GOT3 (cell line): Measurements from ENCODE around the gene MUC6.

Experiments
- DNase-seq: peaks from one replicate; lab custom pipeline; 2025; ENCODE audit warnings: mixed read lengths; lab: John Stamatoyannopoulos, UW

MUC6 gene

DNA sequence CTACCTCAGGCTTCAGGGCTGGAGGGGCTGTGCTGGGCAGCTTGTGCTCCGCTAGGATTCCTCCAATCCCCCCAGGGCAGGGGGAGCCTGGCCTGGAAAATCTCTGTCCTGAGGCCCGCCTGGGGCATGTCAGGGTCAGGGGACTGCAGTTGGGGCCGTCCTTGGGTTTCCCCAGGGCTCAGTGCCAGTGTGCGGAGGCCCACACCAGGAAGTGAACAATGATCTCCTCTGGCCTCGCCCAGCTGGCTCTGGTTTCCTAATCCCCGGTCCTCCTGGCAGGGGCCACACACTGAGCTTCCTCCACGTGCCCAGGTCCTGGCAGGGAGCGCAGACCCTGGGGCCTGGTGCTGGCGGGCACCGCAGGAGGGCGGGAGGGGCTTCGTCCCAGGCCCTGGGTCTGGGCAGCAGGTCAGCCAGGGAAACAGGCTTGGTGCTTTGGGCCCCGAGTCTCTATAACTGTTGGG is 36.8 kb upstream of the MUC6 start:
- no peak for DNase-seq

DNA sequence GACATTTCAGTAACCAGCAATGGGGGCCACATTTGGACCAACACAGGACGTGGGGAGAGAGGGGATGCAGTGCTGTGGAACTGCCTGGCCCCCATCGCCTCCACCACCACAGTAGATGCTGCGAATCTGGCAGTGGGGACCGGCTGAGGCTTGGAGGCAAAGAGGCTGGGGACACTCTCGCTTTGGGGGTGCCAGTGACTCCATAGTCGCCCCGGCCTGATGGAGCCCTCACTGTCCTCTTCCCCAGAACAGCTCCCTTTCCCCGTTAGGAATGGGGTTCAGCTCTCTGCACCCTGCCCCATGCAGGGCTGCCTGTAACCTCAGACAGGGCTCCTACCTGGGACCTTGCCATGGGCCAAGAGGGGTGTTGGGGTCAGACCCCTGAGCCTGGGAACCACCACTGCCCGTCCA is 36.3 kb upstream of the MUC6 start:
- DNase-seq = no peak

DNA sequence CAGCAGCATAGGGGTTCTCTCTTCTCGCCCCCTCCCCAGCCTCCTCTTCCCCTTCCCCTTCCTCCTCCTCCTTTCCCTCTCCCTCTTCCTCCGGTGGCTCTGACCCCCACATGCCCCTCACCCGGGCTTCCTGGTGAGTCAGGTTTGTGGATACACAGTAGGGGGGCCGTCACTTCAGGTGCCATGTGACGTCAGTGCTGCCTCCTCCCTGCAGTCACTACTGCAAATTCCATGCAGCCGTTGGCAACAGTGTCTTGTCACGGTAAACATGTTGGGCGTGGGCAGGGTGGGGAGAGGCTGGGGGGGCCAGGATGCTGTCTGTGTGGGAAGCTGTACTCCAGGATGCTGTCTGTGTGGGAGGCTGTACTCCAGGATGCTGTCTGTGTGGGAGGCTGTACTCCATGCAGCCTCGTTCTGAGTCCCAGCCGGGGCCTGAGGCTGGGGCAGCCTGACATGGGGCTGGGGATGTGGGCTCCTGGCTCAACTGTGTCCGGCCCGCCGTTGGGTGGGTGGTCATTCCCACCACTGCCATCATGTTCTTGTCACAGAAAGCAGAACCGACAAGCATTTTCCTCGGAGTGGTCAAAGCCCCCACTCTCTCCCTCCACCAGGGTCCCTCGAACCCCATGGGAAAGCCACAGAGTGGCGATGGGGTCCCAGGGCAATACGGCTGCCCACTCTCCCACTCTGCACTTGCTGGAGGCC is 35.8 kb upstream of the MUC6 start:
- DNase-seq = no peak

DNA sequence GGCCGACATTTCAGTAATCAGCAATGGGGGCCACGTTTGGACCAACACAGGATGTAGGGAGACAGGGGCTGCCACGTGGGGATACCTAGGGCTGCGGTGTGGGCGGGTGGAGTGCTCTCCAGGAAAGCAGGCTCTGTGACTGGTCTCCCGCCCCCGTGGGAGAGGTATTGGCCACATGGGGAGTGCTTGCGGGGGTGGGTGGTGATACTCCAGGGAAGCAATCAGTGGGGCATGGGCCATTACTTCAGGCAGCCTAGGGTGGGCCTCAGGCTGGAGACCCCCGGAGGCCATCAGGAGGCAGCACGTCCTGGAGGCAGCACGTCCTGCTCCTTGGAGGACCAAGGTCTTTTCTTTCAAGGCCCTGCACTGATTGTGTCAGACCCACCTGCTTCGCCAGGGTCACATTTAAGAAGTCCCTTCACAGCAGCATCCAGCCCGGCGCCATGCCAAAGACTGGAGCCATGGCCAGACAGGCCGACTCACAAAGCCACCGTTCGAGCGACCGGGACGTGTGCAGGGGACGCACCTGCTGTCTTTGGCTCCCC is 35.1 kb upstream of the MUC6 start:
- no peak for DNase-seq

DNA sequence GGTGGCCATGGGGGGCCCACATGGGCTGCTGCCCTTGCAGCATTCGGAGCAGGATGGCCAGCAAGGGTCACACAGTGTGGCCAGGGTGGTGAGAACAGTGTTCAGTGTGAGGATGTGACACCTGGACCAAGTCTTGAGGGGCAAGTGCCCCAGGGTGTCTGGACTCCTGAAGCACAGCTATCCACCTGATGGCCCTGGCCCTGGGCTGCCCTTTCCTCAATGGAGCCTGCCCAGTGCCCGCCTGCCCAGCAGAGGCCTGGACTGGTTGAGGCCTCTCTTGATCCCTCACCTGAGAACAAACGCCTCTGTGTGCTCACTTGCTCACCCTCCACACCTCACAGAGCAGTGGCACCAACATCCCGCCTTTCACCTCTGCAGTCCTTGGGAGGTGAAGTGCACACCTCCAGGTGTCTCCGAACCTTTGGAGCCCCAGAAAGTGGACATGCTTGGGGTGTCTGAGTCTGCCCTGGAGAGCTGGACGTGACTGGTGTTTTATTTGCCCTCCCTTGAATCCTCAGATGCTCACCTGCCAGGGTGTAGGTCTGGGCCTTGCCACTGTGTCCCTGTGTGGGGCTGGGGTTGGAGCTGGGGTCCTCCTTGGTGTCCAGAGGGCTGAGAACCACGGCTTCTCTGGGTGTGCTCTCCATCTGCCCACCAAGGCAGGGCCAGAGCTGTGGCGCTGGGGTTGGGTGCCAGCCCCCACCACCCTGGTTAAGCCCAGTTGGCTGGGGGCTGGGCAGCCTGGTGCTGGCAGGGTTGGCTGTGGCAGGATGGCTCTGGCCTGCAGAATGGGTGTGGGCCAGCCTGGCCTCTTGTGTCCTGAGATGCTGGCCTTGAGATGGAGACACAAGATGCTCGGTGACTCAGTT is 34.3 kb upstream of the MUC6 start:
- DNase-seq = no peak

DNA sequence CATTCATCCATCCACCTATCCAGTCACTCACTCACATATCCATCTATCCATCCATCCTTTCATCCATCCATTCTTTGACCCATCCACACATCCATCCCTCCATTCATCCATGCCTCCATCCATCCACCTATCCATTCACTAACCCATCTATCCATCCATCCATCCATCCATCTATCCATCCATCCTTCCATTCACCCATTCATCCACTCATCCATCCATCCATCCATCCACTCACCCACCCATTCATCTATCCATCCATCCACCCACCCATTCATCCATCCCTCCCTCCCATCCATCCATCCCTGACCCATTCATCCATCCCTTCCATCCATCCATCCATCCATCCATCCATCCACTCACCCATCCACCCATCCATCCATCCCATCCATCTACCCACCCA is 33.2 kb upstream of the MUC6 start:
- no peak for DNase-seq

DNA sequence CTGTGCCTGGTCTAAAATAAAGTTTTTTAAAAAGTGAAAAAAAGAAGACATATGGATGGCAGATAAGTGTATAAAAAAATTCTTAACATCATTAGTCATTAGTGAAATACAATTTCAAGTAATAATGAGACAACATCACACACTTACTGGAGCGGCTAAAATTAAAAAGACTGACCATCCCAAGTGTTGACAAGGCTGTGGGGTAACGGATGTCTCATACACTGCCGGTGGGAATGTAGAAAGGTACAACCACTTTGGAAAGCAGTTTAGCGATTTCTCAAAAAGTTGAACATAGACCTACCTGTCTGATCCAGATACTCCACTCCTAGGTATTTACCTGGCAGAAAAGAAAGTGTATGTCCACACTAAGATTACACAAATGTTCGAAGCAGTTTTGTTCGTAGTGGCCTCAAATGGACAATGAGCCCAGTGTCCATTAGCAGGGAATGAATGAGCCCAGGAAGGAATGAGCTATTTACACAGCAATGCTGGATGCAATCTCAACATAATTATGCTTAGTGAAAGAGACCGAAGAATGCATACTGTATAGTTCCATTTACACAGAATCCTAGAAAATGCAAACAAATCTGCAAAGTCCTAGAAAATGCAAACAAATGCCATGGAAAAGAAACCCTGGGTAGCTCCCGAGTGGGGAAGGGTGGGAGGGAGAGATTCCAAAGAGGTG is 31.4 kb upstream of the MUC6 start:
- no peak for DNase-seq

DNA sequence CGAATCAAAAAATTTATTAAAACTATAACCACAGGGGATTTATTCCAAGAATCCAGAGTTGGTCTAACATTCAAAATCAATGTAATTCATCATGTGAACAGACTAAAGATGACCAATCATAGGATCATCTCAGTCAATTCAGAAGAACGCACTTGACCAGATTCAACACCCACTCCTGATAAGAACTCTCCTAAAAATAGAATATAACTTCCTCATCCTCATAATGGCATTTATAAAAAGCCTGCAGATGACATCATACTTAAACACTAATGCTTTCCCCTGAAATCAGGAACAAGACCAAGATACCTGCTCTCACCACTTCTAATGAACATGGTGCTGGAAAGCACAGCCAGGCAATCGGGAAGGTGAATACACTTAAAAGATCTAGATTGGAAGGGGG is 27.6 kb upstream of the MUC6 start:
- no peak for DNase-seq

DNA sequence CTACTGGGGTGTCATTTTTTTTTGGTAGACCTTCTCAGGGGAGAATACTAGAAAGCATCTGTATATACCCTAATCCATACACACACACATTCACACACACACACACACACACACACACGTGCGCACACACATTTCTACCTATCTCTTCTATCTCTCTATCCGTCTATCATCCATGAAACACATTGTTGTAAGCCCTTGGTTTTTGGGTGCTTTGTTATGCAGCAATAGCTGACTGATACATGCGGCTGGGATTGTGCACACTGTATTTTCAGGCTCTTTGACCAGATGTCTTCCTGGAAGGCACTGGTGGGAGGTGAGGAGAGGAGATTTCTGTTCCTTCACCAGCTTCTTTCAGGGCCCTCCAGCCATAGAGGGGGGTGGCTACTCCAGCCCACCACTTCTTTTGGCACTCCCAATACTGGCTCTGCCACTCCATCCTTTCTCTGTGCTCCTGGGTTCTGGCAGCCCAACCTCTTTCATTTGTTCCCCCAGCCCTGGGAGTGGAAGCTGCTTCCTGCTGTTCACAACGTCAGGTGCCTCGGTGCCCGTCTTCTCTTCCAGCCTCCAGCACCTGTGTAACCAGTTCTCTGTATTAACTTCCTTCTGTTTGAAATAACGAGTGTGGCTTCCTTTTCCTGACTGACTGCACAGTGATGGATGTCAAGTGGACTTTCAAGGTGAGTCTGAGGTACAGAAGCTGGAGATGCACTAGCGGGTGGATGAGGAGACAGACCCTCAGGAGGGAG is 25.7 kb upstream of the MUC6 start:
- no peak for DNase-seq

DNA sequence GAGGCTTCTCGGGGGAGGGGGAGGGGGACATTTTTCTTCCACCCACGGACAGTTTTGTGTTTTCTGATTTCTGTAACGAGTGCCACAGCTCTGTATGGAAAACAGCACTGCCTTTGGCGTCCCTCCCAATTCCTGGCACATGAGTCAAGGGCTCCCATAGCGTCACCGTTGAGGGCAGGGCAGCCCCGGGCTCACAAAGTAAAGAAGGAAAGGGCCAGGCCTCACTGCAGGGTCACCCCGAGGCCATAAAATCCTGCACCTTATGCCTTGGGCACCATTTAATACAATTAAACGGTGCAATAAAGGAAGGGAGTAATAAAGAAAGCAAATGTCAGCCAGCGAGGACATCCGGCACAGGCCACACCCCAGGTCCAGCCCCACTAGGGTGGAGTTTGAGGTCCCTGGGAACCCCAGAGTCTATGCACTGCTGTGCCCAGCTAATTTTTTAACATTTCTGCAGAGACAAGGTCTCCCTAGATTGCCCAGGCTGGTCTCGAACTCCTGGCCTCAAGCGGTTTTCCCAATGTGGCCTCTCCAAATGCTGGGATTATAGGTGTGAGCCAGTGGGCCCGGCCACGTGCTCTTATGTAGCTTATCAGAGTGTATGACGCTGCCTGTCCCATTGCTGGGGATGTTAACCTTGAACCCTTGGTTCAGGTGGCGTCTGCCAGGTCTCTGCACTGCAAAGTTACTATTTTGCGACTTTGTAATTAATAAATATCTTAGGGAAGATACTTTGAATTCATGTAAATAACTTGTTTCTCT is 24.5 kb upstream of the MUC6 start:
- DNase-seq = no peak

DNA sequence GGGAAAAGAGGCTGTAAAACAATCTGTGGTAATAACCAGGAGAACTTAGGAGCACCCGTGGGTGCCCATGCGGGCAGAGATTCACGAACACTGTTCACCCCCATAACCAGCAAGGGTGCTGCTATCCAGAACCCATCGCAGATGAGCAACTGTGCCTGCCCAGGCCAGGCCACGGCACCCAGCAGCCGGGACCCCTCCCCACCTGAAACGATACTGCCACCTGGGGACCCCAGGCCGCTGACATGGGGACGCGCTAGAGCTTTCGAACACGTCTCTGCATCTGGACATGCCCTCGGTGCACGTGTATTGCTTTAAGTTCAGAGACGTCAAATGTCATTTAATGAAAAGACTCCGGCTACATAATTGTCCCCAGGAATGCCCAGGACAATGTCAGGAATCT is 23.9 kb upstream of the MUC6 start:
- no peak for DNase-seq

DNA sequence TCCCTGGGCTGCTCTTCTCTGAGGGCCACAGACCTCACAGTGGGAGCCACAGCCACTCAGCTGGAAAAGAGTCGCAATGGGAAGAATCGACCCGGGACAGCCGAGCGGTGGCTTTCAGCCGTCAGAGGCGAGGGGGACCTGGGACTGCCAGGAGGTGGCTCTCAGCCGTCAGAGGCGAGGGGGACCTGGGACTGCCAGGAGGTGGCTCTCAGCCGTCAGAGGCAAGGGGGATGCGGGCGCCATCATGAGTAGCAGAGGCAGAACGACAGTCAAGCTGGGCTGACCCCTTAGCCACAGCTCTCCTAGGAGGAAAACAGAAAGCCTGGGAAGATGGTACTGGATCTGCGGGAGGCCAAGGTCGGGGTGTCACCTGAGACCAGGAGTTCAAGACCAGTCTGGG is 23.2 kb upstream of the MUC6 start:
- no peak for DNase-seq

DNA sequence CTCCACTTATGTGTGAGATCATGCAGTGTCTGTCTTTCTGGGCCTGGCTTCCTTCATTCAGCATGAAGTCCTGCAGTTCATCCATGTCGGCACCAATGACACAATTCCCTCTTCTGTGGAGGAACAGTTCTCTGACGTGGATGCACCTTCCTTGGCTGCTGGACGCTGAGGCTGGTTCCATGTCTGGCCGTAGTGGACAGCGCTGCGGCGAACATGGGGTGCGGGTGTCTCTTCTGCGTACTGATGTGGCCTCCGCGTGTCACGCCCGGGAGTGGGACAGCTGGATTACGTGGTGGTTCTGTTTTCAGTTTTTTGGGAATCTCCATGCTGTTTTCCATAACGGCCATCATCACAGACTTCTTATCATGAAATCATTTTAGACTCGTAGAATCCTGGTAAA is 21.3 kb upstream of the MUC6 start:
- DNase-seq = no peak

DNA sequence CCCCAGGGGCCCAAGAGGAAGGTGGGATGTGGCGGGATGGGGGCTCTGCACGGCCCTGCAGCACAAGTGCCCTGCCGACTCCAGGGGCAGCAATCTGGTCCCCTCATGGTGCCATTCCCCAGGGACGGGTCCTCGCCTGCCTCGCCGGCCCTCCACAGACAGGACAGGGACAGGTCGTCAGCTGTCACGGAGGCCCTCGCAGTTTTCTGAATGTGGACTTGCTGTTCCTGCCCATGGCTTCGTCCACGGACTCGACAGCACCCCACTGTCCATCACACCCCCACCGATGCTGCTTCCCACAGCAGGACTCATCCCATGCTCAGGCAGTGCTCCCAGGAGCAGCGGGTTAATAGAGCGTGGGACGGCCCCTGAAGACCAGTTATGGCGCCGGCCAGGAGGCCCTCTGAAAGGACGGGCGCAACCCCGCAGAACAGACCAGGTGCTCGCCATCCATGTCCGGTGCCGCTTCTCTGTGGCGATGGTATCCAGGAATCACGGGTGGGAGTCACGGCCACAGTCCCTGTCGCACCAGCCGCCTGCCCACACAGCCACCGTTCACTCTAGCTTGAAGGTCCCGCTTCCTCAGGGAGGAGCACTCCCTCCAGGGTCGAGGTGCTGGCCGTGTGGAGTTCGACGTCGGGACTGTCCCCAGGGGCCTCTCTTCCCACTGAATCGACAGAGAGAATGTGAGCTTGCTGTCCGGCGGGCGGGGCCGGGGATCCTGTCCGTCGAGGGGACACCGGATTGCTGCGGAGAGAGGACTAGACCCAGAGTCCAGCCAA is 19.7 kb upstream of the MUC6 start:
- DNase-seq = no peak

DNA sequence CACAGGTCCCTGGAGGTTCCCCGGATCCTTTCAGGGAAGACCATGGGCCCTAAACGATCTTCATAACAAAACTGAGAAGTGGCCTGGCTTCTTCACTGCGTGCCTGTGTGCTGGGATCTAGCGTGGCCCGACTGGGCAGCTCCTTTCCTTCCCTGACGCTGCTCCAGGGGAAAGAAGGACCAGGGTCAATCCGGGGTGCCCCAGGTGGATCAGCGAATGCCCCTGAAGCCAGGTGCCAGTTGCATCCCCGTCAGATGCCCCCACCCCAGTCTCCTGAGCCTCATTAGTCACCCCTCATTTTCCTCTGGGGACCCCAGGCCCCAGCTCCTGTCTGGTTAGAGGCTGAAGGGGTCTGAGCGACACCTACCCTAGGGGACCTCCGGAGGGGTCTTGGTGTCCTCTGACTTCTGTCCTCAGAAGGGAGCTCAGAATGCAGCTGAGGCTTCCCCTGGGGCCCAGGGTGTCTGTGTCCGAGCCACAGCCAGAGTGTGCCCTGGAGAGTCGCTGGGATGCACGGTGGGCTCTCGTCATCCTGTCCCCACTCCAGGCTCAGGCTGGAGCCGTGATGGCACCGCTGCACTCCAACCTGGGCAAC is 18.7 kb upstream of the MUC6 start:
- DNase-seq = no peak

DNA sequence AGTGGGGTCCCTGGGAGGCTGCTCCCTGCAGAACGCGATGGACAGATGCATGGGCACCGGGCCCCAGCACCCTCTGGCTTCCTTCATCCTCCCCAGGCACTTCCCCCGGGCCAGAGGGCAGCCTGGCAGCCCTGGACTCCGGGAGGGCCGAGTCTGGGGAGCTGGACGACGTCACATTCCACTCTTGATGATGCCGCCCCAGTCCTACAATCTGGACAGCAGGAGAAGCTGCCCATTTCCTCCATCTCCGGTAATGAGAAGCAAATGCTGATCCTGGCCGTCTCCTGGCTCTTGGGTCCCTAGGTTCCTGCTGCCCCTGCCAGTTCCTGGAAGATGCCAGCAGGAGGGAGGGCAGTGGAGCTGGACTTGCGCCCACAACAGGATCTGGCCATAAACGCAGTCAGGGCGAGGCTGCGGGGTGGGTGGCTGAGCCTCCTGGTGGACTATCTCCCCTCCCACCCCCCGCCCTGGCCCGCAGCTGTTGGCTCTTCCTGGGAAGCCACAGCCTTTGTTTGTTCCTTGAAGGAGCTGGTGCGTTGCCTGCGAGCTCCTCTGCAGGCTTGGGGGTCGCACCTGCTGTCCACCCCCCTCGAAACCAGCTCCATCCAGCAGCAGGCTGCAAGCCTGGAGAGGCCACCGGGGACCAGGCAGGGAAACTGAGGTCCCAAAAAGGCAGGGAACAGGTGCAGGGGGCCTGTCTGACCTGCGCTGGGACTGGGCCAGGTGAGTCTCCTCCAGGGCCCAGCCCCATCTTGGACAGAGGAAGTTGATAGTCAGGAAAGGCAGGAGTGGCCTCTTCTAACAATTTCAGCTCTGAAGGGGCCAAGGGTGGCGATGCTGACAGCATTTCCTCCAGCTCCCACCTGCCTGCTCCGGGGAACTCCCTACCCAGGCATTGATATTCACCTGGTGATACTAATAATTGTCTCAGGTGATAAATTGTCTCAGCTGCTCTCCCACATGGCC is 17.9 kb upstream of the MUC6 start:
- no peak for DNase-seq

DNA sequence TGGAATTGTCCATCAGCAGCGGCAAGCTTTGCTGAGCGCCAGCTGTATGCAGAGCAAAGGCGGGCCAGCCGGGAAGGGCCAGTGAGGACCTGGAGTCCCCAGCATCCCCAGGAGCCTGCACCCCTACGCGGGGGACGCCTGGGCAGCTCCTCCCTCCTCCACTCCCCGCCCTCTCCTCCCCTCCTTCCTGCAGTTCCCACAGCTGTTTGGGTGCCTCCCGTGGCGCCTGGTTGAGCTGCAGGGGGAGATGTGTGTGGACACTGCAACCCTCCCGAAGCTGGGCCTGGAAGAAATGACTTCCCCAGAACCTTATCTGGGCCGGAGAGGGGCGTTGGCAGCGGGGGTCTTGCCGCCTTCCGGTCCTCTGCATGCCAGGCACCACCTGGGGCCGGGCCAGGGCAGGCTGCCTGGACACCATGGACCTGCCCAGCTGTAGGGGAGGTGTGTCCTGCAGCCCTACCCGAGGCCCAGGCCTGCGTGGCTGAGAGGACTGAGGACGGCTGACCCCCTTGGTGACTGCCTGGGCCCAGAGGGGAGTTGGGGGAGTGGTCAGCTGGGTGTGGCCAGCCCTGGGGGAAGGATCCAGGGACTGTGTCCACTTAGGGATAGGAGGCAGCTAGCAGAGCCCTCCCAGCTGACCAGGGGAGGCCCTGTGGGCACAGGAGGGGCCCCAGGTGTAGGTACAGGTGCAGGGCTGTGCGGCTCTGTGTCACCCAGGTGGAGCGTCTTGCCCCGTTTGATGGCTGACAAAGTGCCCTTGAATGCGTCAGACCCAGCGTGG is 16.8 kb upstream of the MUC6 start:
- DNase-seq = no peak
